GM12878 (cell line): ENCODE data around the gene PTPRB. TPM values are rescaled to one million over a fixed set of nuclear protein-coding genes. Genes with fewer than 3 reads are reported as not detected.

ENCODE experiments used
- ATAC-seq: fragments of 200-7000 bp; cut with Tn5 transposase; 3 replicates; pipeline ENCODE4 v1.9.1; 2020; ENCODE audit warnings: mild to moderate bottlenecking, moderate library complexity
- BruUV-seq: library from RNA; stranded (reverse); fragments of 400-500 nt; replicated peaks from 2 replicates; lab custom pipeline; 2021; lab: Mats Ljungman, UMichigan
- CTCF ChIA-PET: fragments of 300-600 bp; sonication (Branson Sonifier 250); formaldehyde crosslinking; extraction: SDS; loops from one replicate; lab custom pipeline; 2021; ENCODE audit warnings: inconsistent platforms; lab: Yijun Ruan, JAX
- POLR2A ChIA-PET: fragments of 350-600 bp; formaldehyde crosslinking; extraction: SDS; loops from one replicate; lab custom pipeline; 2021; ENCODE audit warnings: inconsistent platforms; lab: Charles Lee
- RAD21 ChIA-PET: fragments of 300-600 bp; sonication (Branson Sonifier 250); formaldehyde crosslinking; loops from one replicate; lab custom pipeline; 2023; ENCODE audit warnings: antibody characterized with exemption; ENCODE audit not compliant: unreplicated experiment; lab: Charles Lee
- SMC1A ChIA-PET: fragments of 300-600 bp; sonication (Branson Sonifier 250); formaldehyde crosslinking; loops from one replicate; lab custom pipeline; 2023; ENCODE audit not compliant: unreplicated experiment, uncharacterized antibody; lab: Charles Lee
- DNase-seq: peaks from one replicate; pipeline ENCODE4 v3.0.0-alpha.2; 2011; ENCODE audit warnings: low read depth, low spot score
- FAIRE-seq: peaks from 3 replicates; lab custom pipeline; 2011; peaks lifted over from hg19 to GRCh38; lab: Jason Lieb, UNC
- H2AFZ ChIP-seq: 2 replicates; pipeline ENCODE4 v1.6.0; 2011; ENCODE audit warnings: low read depth, low read length, control low read depth; ENCODE audit not compliant: control insufficient read depth
- H3K27ac ChIP-seq: 2 replicates; pipeline ENCODE4 v1.5.1; 2011; ENCODE audit warnings: control low read depth; ENCODE audit not compliant: control insufficient read depth, insufficient read depth
- H3K27me3 ChIP-seq, 2 experiments: replicated peaks in 1 of 2; 2 replicates each; pipeline versions ENCODE4 v1.6.0 to v1.6.1; 2011; ENCODE audit warnings: low read length in 1 of 2; ENCODE audit not compliant: control insufficient read depth in 2 of 2, insufficient read depth in 2 of 2
- H3K36me3 ChIP-seq, 2 experiments: 2 replicates each; pipeline ENCODE4 v1.5.1; 2011; ENCODE audit warnings: low read length in 1 of 2; ENCODE audit not compliant: control insufficient read depth in 2 of 2, insufficient read depth in 2 of 2
- H3K4me1 ChIP-seq: 2 replicates; pipeline ENCODE4 v1.6.1; 2011; ENCODE audit warnings: mild to moderate bottlenecking, low read length, moderate library complexity, mixed read lengths; ENCODE audit not compliant: control insufficient read depth, insufficient read depth
- H3K4me2 ChIP-seq: 2 replicates; pipeline ENCODE4 v1.6.0; 2011; ENCODE audit warnings: control low read depth; ENCODE audit not compliant: control insufficient read depth, insufficient read depth
- H3K4me3 ChIP-seq: fragments of 200-600 bp; sonication (generic); 2 replicates; pipeline ENCODE4 v1.5.1; 2016
- H3K79me2 ChIP-seq: 2 replicates; pipeline ENCODE4 v1.6.0; 2011; ENCODE audit warnings: low read length; ENCODE audit not compliant: control insufficient read depth, insufficient read depth
- H3K9ac ChIP-seq: 2 replicates; pipeline ENCODE4 v1.8.0; 2011; ENCODE audit warnings: low read length, control low read depth, mixed read lengths; ENCODE audit not compliant: control insufficient read depth, insufficient read depth
- H3K9me3 ChIP-seq: replicated peaks from 3 replicates; pipeline ENCODE4 v1.5.1; 2011; ENCODE audit warnings: mild to moderate bottlenecking, low read length; ENCODE audit not compliant: control insufficient read depth, insufficient read depth
- H4K20me1 ChIP-seq: 2 replicates; pipeline ENCODE4 v1.6.0; 2011; ENCODE audit not compliant: control insufficient read depth, insufficient read depth
- CBX5 ChIP-seq: sonication (generic); IDR thresholded peaks from 2 replicates; pipeline ENCODE4 v1.6.1; 2016; ENCODE audit warnings: low read depth, moderate library complexity, mild to moderate bottlenecking, inconsistent platforms
- EZH2 ChIP-seq: IDR thresholded peaks from 2 replicates; pipeline ENCODE4 v1.6.1; 2012; ENCODE audit warnings: low read depth, mild to moderate bottlenecking, control low read depth, inconsistent platforms, low read length, borderline replicate concordance; ENCODE audit not compliant: control insufficient read depth
- KLF5 ChIP-seq: fragments of 450-650 bp; IDR thresholded peaks from 2 replicates; pipeline ENCODE4 v1.6.1; 2014; ENCODE audit warnings: mild to moderate bottlenecking; ENCODE audit not compliant: partially characterized antibody
- NR2C2 ChIP-seq: IDR thresholded peaks from 2 replicates; pipeline ENCODE4 v1.6.1; 2011; ENCODE audit warnings: borderline replicate concordance, low read depth; ENCODE audit not compliant: control insufficient read depth, insufficient read length
- POLR2AphosphoS2 ChIP-seq: IDR thresholded peaks from 2 replicates; pipeline ENCODE4 v1.6.1; 2011; ENCODE audit warnings: low read depth, mild to moderate bottlenecking, low read length, improper control_type of control experiment, moderate library complexity
- RBBP5 ChIP-seq: fragments of 200-600 bp; sonication (generic); conservative IDR thresholded peaks from 2 replicates; pipeline ENCODE4 v1.6.1; 2016
- SIX5 ChIP-seq: IDR thresholded peaks from 2 replicates; pipeline ENCODE4 v1.6.1; 2011; ENCODE audit warnings: mild to moderate bottlenecking, low read depth, low read length, moderate library complexity; ENCODE audit not compliant: severe bottlenecking
- SRF ChIP-seq, 2 experiments: IDR thresholded peaks; 2 replicates each; pipeline ENCODE4 v1.6.1; 2011; ENCODE audit warnings: low read depth in 2 of 2, low read length in 2 of 2, mild to moderate bottlenecking in 1 of 2, moderate library complexity in 1 of 2
- SUPT20H ChIP-seq: IDR thresholded peaks from 2 replicates; pipeline ENCODE4 v1.6.1; 2011; ENCODE audit warnings: low read depth, mild to moderate bottlenecking, low read length, moderate library complexity, borderline replicate concordance; ENCODE audit not compliant: control insufficient read depth
- TARDBP ChIP-seq: IDR thresholded peaks from 2 replicates; pipeline ENCODE4 v1.6.1; 2016; ENCODE audit warnings: borderline replicate concordance
- ZZZ3 ChIP-seq: IDR thresholded peaks from 2 replicates; pipeline ENCODE4 v1.6.1; 2011; ENCODE audit warnings: low read depth; ENCODE audit not compliant: control insufficient read depth, insufficient read length
- WGBS: methylation state at CpG from one replicate; pipeline ENCODE4 v1.1.6; 2016; ENCODE audit warnings: low lambda C conversion rate; ENCODE audit not compliant: insufficient replicate concordance, insufficient coverage; ENCODE audit errors: missing lambda C conversion rate; 5-methylcytosine and 5-hydroxymethylcytosine counted together
- in situ Hi-C: fragments of 300-500 bp; cut with MboI; formaldehyde crosslinking; loops from 9 replicates; pipeline ENCODE4 v1.14.3; 2018; ENCODE audit warnings: mixed read lengths
- intact Hi-C: fragments of 100-400 bp; cut with micrococcal nuclease; formaldehyde crosslinking; loops from one replicate; pipeline ENCODE4 v1.14.2; 2022; ENCODE audit not compliant: unreplicated experiment
- polyA plus RNA-seq, 11 experiments: library from polyadenylated mRNA; depleted of rRNA in 4 of 11; unstranded in 6 of 11; stranded (reverse) in 5 of 11; fragments of >200 nt; fragmentation: Nextera tagmentation in 4 of 11; fragmentation: Illumina TruSeq in 1 of 11; extraction: Ambion mirVana in 4 of 11; extraction: Trizol in 1 of 11; gene quantifications; 1 replicate in 1 of 11; 2 replicates in 10 of 11; pipeline versions ENCODE4 v1.2.1 to v1.2.3, GENCODE V29; 2011 to 2016; ENCODE audit warnings: inconsistent platforms in 2 of 11, missing spikeins in 2 of 11, low read depth in 1 of 11
- total RNA-seq, 4 experiments: library from RNA; depleted of rRNA in 3 of 4; stranded (reverse); fragments of >200 nt in 3 of 4; fragmentation: Illumina TruSeq in 1 of 4; extraction: Trizol in 1 of 4; gene quantifications; 2 replicates each; pipeline versions ENCODE4 v1.2.1 to v1.2.3, GENCODE V29; 2013 to 2021
- TF ChIP-seq, protein P1 (sequence below): fragments of 450-650 bp; formaldehyde crosslinking; IDR thresholded peaks from 2 replicates; pipeline ENCODE4 v1.4.0; 2022; ENCODE audit warnings: mild to moderate bottlenecking, moderate library complexity
- TF ChIP-seq, protein P2 (sequence below): fragments of 450-650 bp; conservative IDR thresholded peaks from 2 replicates; pipeline ENCODE4 v1.6.1; 2017; ENCODE audit warnings: mild to moderate bottlenecking, moderate library complexity
- TF ChIP-seq, protein P3 (sequence below), 3 experiments: IDR thresholded peaks in 2 of 3; conservative IDR thresholded peaks in 1 of 3; 2 replicates each; pipeline ENCODE4 v1.5.1; 2011; ENCODE audit warnings: low read depth in 3 of 3, low read length in 3 of 3, mild to moderate bottlenecking in 3 of 3, control low read depth in 2 of 3, moderate library complexity in 2 of 3, inconsistent platforms in 1 of 3, mixed read lengths in 1 of 3; ENCODE audit not compliant: control insufficient read depth in 2 of 3, insufficient read depth in 1 of 3; ENCODE audit errors: extremely low read depth in 1 of 3
- TF ChIP-seq, protein P4 (sequence below): IDR thresholded peaks from 2 replicates; pipeline ENCODE4 v1.6.1; 2012; ENCODE audit warnings: low read depth, low read length, improper control_type of control experiment

Gene PTPRB
- total and polyA plus RNA-seq, 10 of the 15 experiments (the other 5 are each of a cell fraction or from before 2014, with no cell fraction given): 0.03 to 0.35 (median 0.05) TPM

DNA sequence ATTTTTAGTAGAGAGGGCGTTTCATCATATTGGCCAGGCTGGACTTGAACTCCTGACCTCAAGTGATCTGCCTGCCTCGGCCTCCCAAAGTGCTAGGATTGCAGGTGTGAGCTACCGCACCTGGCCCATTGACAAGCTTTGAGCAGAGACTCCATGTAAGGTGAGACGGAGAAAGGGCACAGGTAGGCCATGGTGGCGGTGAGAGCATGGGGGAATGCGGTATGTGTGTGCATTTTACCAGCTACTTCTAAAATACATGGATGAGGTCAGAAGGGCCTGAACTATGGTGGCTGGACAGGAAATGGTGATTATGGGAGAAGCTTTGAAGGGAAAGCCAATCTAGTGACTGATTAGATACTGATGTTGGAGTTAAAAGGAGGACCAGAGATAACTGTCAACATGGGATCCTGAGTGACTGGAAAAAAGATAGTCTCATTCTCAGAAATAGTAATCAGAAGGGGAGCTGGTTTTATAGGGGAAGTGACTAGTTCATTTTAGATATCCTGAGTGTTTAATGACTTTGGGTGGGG is 21.9 kb upstream of the PTPRB start:
- RAD21 ChIA-PET: no interaction called here
- no peaks in the 10 kb centered on the region for H3K36me3 ChIP-seq
- no TSS peak for BruUV-seq
- no peak overlapping the region for H3K4me3 ChIP-seq
- in situ Hi-C loops (no loop called here), intact Hi-C loops (no loop called here)
- ATAC-seq (no peak), DNase-seq (no peak), FAIRE-seq (no peak)
- POLR2A ChIA-PET: interaction anchor here (0.6 kb wide), 1 partner anchor 971 kb away, joined by 3 read pairs; no protein-coding TSS in a partner anchor
- H2AFZ ChIP-seq: no peak overlapping the region
- no peak overlapping the region for H3K4me2 ChIP-seq
- SMC1A ChIA-PET: interaction anchor here (0.6 kb wide), 1 partner anchor 174 kb away, joined by 5 read pairs; no protein-coding TSS in a partner anchor
- H4K20me1 ChIP-seq: no peaks in the 10 kb centered on the region
- H3K79me2 ChIP-seq: no peaks in the 10 kb centered on the region
- CTCF ChIA-PET: interaction anchor here (1.1 kb wide), 1 partner anchor 74 kb away, joined by 3 read pairs; no protein-coding TSS in a partner anchor
- no peaks in the 10 kb centered on the region for H3K4me1 ChIP-seq
- no peaks in the 10 kb centered on the region for H3K9me3 ChIP-seq
- H3K27me3 ChIP-seq: no peaks in the 10 kb centered on the region
- H3K27ac ChIP-seq: no peak overlapping the region
- no peak overlapping the region for H3K9ac ChIP-seq
- 66% methylated on average over 6 of the region's 6 CpGs for WGBS
- TF ChIP-seq POLR2AphosphoS2: no peak
- TF ChIP-seq ZZZ3: no peak
- TF ChIP-seq, protein P1, sequence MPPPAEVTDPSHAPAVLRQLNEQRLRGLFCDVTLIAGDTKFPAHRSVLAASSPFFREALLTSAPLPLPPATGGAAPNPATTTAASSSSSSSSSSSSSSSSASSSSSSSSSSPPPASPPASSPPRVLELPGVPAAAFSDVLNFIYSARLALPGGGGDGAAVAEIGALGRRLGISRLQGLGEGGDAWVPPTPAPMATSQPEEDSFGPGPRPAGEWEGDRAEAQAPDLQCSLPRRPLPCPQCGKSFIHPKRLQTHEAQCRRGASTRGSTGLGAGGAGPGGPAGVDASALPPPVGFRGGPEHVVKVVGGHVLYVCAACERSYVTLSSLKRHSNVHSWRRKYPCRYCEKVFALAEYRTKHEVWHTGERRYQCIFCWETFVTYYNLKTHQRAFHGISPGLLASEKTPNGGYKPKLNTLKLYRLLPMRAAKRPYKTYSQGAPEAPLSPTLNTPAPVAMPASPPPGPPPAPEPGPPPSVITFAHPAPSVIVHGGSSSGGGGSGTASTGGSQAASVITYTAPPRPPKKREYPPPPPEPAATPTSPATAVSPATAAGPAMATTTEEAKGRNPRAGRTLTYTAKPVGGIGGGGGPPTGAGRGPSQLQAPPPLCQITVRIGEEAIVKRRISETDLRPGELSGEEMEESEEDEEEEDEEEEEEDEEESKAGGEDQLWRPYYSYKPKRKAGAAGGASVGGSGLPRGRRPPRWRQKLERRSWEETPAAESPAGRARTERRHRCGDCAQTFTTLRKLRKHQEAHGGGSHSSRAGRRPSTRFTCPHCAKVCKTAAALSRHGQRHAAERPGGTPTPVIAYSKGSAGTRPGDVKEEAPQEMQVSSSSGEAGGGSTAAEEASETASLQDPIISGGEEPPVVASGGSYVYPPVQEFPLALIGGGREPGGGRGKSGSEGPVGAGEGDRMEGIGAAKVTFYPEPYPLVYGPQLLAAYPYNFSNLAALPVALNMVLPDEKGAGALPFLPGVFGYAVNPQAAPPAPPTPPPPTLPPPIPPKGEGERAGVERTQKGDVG: no peak
- no peak for TF ChIP-seq SIX5
- TF ChIP-seq, protein P2, sequence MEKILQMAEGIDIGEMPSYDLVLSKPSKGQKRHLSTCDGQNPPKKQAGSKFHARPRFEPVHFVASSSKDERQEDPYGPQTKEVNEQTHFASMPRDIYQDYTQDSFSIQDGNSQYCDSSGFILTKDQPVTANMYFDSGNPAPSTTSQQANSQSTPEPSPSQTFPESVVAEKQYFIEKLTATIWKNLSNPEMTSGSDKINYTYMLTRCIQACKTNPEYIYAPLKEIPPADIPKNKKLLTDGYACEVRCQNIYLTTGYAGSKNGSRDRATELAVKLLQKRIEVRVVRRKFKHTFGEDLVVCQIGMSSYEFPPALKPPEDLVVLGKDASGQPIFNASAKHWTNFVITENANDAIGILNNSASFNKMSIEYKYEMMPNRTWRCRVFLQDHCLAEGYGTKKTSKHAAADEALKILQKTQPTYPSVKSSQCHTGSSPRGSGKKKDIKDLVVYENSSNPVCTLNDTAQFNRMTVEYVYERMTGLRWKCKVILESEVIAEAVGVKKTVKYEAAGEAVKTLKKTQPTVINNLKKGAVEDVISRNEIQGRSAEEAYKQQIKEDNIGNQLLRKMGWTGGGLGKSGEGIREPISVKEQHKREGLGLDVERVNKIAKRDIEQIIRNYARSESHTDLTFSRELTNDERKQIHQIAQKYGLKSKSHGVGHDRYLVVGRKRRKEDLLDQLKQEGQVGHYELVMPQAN: no peak
- TF ChIP-seq, protein P3, sequence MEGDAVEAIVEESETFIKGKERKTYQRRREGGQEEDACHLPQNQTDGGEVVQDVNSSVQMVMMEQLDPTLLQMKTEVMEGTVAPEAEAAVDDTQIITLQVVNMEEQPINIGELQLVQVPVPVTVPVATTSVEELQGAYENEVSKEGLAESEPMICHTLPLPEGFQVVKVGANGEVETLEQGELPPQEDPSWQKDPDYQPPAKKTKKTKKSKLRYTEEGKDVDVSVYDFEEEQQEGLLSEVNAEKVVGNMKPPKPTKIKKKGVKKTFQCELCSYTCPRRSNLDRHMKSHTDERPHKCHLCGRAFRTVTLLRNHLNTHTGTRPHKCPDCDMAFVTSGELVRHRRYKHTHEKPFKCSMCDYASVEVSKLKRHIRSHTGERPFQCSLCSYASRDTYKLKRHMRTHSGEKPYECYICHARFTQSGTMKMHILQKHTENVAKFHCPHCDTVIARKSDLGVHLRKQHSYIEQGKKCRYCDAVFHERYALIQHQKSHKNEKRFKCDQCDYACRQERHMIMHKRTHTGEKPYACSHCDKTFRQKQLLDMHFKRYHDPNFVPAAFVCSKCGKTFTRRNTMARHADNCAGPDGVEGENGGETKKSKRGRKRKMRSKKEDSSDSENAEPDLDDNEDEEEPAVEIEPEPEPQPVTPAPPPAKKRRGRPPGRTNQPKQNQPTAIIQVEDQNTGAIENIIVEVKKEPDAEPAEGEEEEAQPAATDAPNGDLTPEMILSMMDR (IDR thresholded peaks at IDR 0.05 in 2 of 3, conservative IDR thresholded peaks at IDR 0.05 in 1 of 3; ENCODE audit: control insufficient read depth in 2 of 3, extremely low read depth in 1 of 3, insufficient read depth in 1 of 3, low read depth in 3 of 3, low read length in 3 of 3): no peak
- TF ChIP-seq EZH2: no peak
- no peak for TF ChIP-seq SUPT20H
- TF ChIP-seq, protein P4, sequence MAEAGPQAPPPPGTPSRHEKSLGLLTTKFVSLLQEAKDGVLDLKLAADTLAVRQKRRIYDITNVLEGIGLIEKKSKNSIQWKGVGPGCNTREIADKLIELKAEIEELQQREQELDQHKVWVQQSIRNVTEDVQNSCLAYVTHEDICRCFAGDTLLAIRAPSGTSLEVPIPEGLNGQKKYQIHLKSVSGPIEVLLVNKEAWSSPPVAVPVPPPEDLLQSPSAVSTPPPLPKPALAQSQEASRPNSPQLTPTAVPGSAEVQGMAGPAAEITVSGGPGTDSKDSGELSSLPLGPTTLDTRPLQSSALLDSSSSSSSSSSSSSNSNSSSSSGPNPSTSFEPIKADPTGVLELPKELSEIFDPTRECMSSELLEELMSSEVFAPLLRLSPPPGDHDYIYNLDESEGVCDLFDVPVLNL: no peak
- TF ChIP-seq NR2C2: no peak
- TF ChIP-seq SRF (IDR thresholded peaks at IDR 0.05; ENCODE audit: low read depth in 2 of 2, low read length in 2 of 2): no peak
- TF ChIP-seq RBBP5: no peak
- no peak for TF ChIP-seq TARDBP
- TF ChIP-seq CBX5: no peak
- no peak for TF ChIP-seq KLF5
